IMR-90 (cell line): ENCODE data around the gene KIF6. TPM values are rescaled to one million over a fixed set of nuclear protein-coding genes. Genes with fewer than 3 reads are reported as not detected.
A peak's percentile ranks its signal among the peaks of the same experiment; 100 is the strongest.

ENCODE experiments used
- ATAC-seq: fragments of 200-7000 bp; cut with Tn5 transposase; 2 replicates; pipeline ENCODE4 v1.9.1; 2020; ENCODE audit warnings: low read depth, mild to moderate bottlenecking, moderate library complexity
- BruUV-seq: library from RNA; stranded (reverse); fragments of 400-500 nt; replicated peaks from 2 replicates; lab custom pipeline; 2021; lab: Mats Ljungman, UMichigan
- CTCF ChIA-PET: fragments of 300-600 bp; formaldehyde crosslinking; extraction: SDS; loops from one replicate; lab custom pipeline; 2021; ENCODE audit warnings: antibody characterized with exemption; lab: Yijun Ruan, JAX
- POLR2A ChIA-PET: fragments of 300-600 bp; sonication (Branson Sonifier 250); formaldehyde crosslinking; loops from one replicate; lab custom pipeline; 2022; ENCODE audit warnings: antibody characterized with exemption; ENCODE audit not compliant: unreplicated experiment; lab: Charles Lee
- DNase-seq: peaks from one replicate; pipeline ENCODE4 v3.0.0; 2013
- H2AFZ ChIP-seq: replicated peaks from 2 replicates; pipeline ENCODE3; 2013; ENCODE audit warnings: low read length, mild to moderate bottlenecking; ENCODE audit not compliant: poor library complexity
- H2AK5ac ChIP-seq: 2 replicates; pipeline ENCODE4 v1.6.1; 2013; ENCODE audit warnings: low read depth, low read length, inconsistent platforms
- H2AK9ac ChIP-seq: replicated peaks from 2 replicates; pipeline ENCODE3; 2013; ENCODE audit warnings: mild to moderate bottlenecking, low read depth, low read length, moderate library complexity; ENCODE audit not compliant: poor library complexity
- H2BK120ac ChIP-seq: 2 replicates; pipeline ENCODE4 v1.6.1; 2013; ENCODE audit warnings: low read depth, low read length, inconsistent platforms
- H2BK15ac ChIP-seq: 3 replicates; pipeline ENCODE4 v1.6.1; 2013; ENCODE audit warnings: low read depth, low read length, inconsistent platforms
- H2BK20ac ChIP-seq: 2 replicates; pipeline ENCODE4 v1.6.1; 2013; ENCODE audit warnings: low read depth, mild to moderate bottlenecking, inconsistent platforms, low read length, moderate library complexity
- H2BK5ac ChIP-seq: 2 replicates; pipeline ENCODE4 v1.6.1; 2013; ENCODE audit warnings: mild to moderate bottlenecking, low read depth, low read length, inconsistent platforms; ENCODE audit not compliant: poor library complexity, severe bottlenecking
- H3K14ac ChIP-seq: replicated peaks from 2 replicates; pipeline ENCODE4 v1.6.1; 2013; ENCODE audit warnings: low read depth, low read length, inconsistent platforms
- H3K18ac ChIP-seq: 2 replicates; pipeline ENCODE4 v1.6.1; 2013; ENCODE audit warnings: low read depth, low read length, control low read depth
- H3K23ac ChIP-seq: 2 replicates; pipeline ENCODE4 v1.6.1; 2013; ENCODE audit warnings: low read depth, low read length, inconsistent platforms
- H3K27ac ChIP-seq: 2 replicates; pipeline ENCODE4 v1.5.1; 2013; ENCODE audit warnings: mild to moderate bottlenecking, control low read depth, low read length; ENCODE audit not compliant: insufficient read depth
- H3K27me3 ChIP-seq: 2 replicates; pipeline ENCODE4 v1.6.1; 2013; ENCODE audit warnings: low read length; ENCODE audit not compliant: control insufficient read depth, insufficient read depth
- H3K36me3 ChIP-seq: 2 replicates; pipeline ENCODE4 v1.6.1; 2013; ENCODE audit warnings: low read length, mixed read lengths; ENCODE audit not compliant: control insufficient read depth, insufficient read depth
- H3K4ac ChIP-seq: 2 replicates; pipeline ENCODE4 v1.6.1; 2013; ENCODE audit warnings: low read depth, low read length, inconsistent platforms
- H3K4me1 ChIP-seq: 2 replicates; pipeline ENCODE4 v1.6.1; 2013; ENCODE audit warnings: low read length, mixed read lengths; ENCODE audit not compliant: control insufficient read depth, insufficient read depth
- H3K4me2 ChIP-seq: 2 replicates; pipeline ENCODE4 v1.6.1; 2013; ENCODE audit warnings: low read depth, mild to moderate bottlenecking, control low read depth, low read length, moderate library complexity
- H3K4me3 ChIP-seq: 2 replicates; pipeline ENCODE4 v1.5.1; 2013; ENCODE audit warnings: low read depth, mild to moderate bottlenecking, control low read depth, low read length, moderate library complexity; ENCODE audit not compliant: insufficient read depth
- H3K56ac ChIP-seq: 2 replicates; pipeline ENCODE4 v1.6.1; 2013; ENCODE audit warnings: low read length, inconsistent platforms; ENCODE audit not compliant: insufficient read depth; ENCODE audit errors: extremely low read depth
- H3K79me1 ChIP-seq, 2 experiments: 2 replicates each; pipeline ENCODE4 v1.6.1; 2013; ENCODE audit warnings: low read length in 2 of 2, inconsistent platforms in 1 of 2, low read depth in 1 of 2
- H3K9ac ChIP-seq: 2 replicates; pipeline ENCODE4 v1.6.1; 2013; ENCODE audit warnings: low read depth, low read length, control low read depth
- H3K9me1 ChIP-seq: 2 replicates; pipeline ENCODE4 v1.6.1; 2013; ENCODE audit warnings: low read length, inconsistent platforms; ENCODE audit not compliant: insufficient read depth
- H3K9me3 ChIP-seq: 2 replicates; pipeline ENCODE4 v1.6.1; 2013; ENCODE audit warnings: low read length; ENCODE audit not compliant: control insufficient read depth, insufficient read depth
- H4K20me1 ChIP-seq: 2 replicates; pipeline ENCODE4 v1.6.1; 2013; ENCODE audit warnings: low read length, inconsistent platforms; ENCODE audit not compliant: insufficient read depth
- H4K5ac ChIP-seq: 2 replicates; pipeline ENCODE4 v1.6.1; 2013; ENCODE audit warnings: mild to moderate bottlenecking, low read depth, low read length, control low read depth
- H4K8ac ChIP-seq, 2 experiments: 2 replicates each; pipeline ENCODE4 v1.6.1; 2013; ENCODE audit warnings: low read depth in 2 of 2, low read length in 2 of 2, control low read depth in 1 of 2, inconsistent platforms in 1 of 2
- H4K91ac ChIP-seq: 2 replicates; pipeline ENCODE4 v1.6.1; 2013; ENCODE audit warnings: low read depth, low read length, inconsistent platforms; ENCODE audit not compliant: insufficient read depth
- BHLHE40 ChIP-seq: fragments of 150-350 bp; IDR thresholded peaks from 2 replicates; pipeline ENCODE4 v1.6.1; 2016; ENCODE audit warnings: mild to moderate bottlenecking, low read depth, low read length
- ELK1 ChIP-seq: fragments of 150-350 bp; IDR thresholded peaks from 2 replicates; pipeline ENCODE4 v1.6.1; 2016; ENCODE audit warnings: low read depth, mild to moderate bottlenecking, low read length, moderate library complexity, borderline replicate concordance
- NFE2L2 ChIP-seq: fragments of 150-350 bp; IDR thresholded peaks from 2 replicates; pipeline ENCODE4 v1.6.1; 2016; ENCODE audit warnings: low read depth, mild to moderate bottlenecking, low read length
- WGBS, 2 experiments: methylation state at CpG; one replicate each; pipeline versions ENCODE4 v1.1.5 to v1.1.7; 2013; ENCODE audit warnings: missing lambda C conversion rate in 2 of 2; ENCODE audit not compliant: insufficient read length in 1 of 2; ENCODE audit errors: extremely low coverage in 2 of 2; 5-methylcytosine and 5-hydroxymethylcytosine counted together
- dilution Hi-C: fragments of 300-500 bp; cut with HindIII; formaldehyde crosslinking; loops from one replicate; pipeline ENCODE4 v1.14.3; 2018; ENCODE audit warnings: low sequenced_read_pairs; ENCODE audit not compliant: unreplicated experiment
- in situ Hi-C: fragments of 300-500 bp; cut with MboI; formaldehyde crosslinking; loops from 3 replicates; pipeline ENCODE4 v1.14.3; 2019; ENCODE audit warnings: low sequenced_read_pairs, inconsistent platforms, mixed read lengths
- intact Hi-C: fragments of 100-400 bp; cut with micrococcal nuclease; formaldehyde crosslinking; loops from 2 replicates; pipeline ENCODE4 v1.10.0; 2022
- polyA plus RNA-seq, 3 experiments: library from polyadenylated mRNA; depleted of rRNA; stranded (reverse); fragments of >200 nt; gene quantifications; 2 replicates each; pipeline ENCODE4 v1.2.3, GENCODE V29; 2012; ENCODE audit warnings: low replicate concordance in 1 of 3
- total RNA-seq: library from RNA; depleted of rRNA; stranded (reverse); fragments of >200 nt; gene quantifications from 2 replicates; pipeline ENCODE4 v1.2.3, GENCODE V29; 2012

The KIF6 gene
- total and polyA plus RNA-seq, 2 of the 4 experiments (the other 2 are of a cell fraction) = under 0.01 to 0.10 TPM

DNA sequence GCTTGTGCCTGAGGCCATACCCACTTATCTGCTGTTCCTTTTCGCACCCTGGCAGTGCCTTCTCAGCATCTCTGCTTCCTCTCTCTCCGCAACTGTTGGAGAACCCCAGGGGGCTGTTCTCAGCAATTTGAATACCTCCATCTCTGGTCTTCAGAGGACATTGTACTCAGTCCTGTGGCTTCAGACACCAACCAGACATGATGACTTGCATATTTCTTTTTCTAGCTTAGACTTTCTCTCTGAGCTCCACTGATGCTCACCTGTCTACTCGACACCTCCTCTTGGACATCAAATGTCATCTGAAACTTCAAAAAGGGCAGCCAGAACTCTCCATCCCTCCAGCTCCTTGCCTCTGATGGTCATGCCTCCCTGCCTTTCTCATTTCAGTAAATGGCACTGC, 383.9 kb downstream of the KIF6 start:
- ChIA-PET CTCF (no interaction called here), POLR2A (no interaction called here)
- BruUV-seq = no TSS peak
- H2BK20ac ChIP-seq = no peak overlapping the region
- dilution Hi-C loops (no loop called here), intact Hi-C loops (loop anchor here (10.0 kb wide), 2 partner anchors 1683 to 1723 kb away; no protein-coding TSS in a partner anchor), in situ Hi-C loops (loop anchor here (10.0 kb wide), 1 partner anchor 973 kb away; no protein-coding TSS in a partner anchor)
- no peak overlapping the region for H4K91ac ChIP-seq
- TF ChIP-seq ELK1 (no peak), NFE2L2 (peak; percentile 46; the same call in 1 of the 2 replicates), BHLHE40 (no peak)
- H3K23ac ChIP-seq = no peak overlapping the region
- H3K9me3 ChIP-seq = no peaks in the 10 kb centered on the region
- 57% methylated on average over 1 of the region's 3 CpGs; no CpG with 5 or more reads in 1 of the 2 experiments for WGBS, 2 experiments
- no peaks in the 10 kb centered on the region for H3K9me1 ChIP-seq
- no peak overlapping the region for H3K4me3 ChIP-seq
- no peak overlapping the region for H4K5ac ChIP-seq
- H3K4ac ChIP-seq = no peak overlapping the region
- DNase-seq = no peak
- no peak overlapping the region for H2BK15ac ChIP-seq
- no peak overlapping the region for H4K8ac ChIP-seq
- H3K79me1 ChIP-seq = no peaks in the 10 kb centered on the region
- no peak overlapping the region for H3K4me2 ChIP-seq
- no peak overlapping the region for H3K56ac ChIP-seq
- no peak overlapping the region for H2BK5ac ChIP-seq
- H2AK5ac ChIP-seq = no peak overlapping the region
- H2AK9ac ChIP-seq = no peak overlapping the region
- no peak overlapping the region for H3K18ac ChIP-seq
- no peaks in the 10 kb centered on the region for H3K36me3 ChIP-seq
- H4K20me1 ChIP-seq = no peaks in the 10 kb centered on the region
- no peak overlapping the region for H3K9ac ChIP-seq
- H3K27me3 ChIP-seq = peaks cover 2% of the 10 kb centered on the region; the same call in 1 of the 2 replicates
- H2AFZ ChIP-seq = no peak overlapping the region
- no peak overlapping the region for H2BK120ac ChIP-seq
- H3K14ac ChIP-seq = no peak overlapping the region
- no peak for ATAC-seq
- H3K27ac ChIP-seq = no peak overlapping the region
- H3K4me1 ChIP-seq = no peaks in the 10 kb centered on the region
